MG63 (cell line): Measurements from ENCODE around the gene TNKS1BP1. TPM values are rescaled to one million over a fixed set of nuclear protein-coding genes. Genes with fewer than 3 reads are reported as not detected.

ENCODE experiments used
- DNase-seq: peaks from one replicate; pipeline ENCODE4 v3.0.0-alpha.2; 2020
- H3K27me3 ChIP-seq: fragments of 250-450 bp; sonication (Bioruptor Pico); 2 replicates; pipeline ENCODE4 v1.5.1; 2020; ENCODE audit warnings: mild to moderate bottlenecking, moderate library complexity
- H3K36me3 ChIP-seq: fragments of 250-450 bp; sonication (Bioruptor Pico); 2 replicates; pipeline ENCODE4 v1.5.1; 2020; ENCODE audit warnings: mild to moderate bottlenecking, moderate library complexity
- H3K4me3 ChIP-seq: fragments of 250-450 bp; sonication (Bioruptor Pico); 2 replicates; pipeline ENCODE4 v1.5.1; 2020; ENCODE audit warnings: mild to moderate bottlenecking, moderate library complexity
- H3K9me3 ChIP-seq: fragments of 250-450 bp; sonication (Bioruptor Pico); 2 replicates; pipeline ENCODE4 v1.5.1; 2020; ENCODE audit warnings: mild to moderate bottlenecking, moderate library complexity
- total RNA-seq: library from RNA; depleted of rRNA; stranded (reverse); fragments of >200 nt; shearing (Covaris generic); gene quantifications from 2 replicates; pipeline ENCODE4 v1.2.3, GENCODE V29; 2014; ENCODE audit warnings: low replicate concordance

Gene TNKS1BP1
- total RNA-seq, 1 experiment from 2014 or later, result 86.8 TPM

DNA sequence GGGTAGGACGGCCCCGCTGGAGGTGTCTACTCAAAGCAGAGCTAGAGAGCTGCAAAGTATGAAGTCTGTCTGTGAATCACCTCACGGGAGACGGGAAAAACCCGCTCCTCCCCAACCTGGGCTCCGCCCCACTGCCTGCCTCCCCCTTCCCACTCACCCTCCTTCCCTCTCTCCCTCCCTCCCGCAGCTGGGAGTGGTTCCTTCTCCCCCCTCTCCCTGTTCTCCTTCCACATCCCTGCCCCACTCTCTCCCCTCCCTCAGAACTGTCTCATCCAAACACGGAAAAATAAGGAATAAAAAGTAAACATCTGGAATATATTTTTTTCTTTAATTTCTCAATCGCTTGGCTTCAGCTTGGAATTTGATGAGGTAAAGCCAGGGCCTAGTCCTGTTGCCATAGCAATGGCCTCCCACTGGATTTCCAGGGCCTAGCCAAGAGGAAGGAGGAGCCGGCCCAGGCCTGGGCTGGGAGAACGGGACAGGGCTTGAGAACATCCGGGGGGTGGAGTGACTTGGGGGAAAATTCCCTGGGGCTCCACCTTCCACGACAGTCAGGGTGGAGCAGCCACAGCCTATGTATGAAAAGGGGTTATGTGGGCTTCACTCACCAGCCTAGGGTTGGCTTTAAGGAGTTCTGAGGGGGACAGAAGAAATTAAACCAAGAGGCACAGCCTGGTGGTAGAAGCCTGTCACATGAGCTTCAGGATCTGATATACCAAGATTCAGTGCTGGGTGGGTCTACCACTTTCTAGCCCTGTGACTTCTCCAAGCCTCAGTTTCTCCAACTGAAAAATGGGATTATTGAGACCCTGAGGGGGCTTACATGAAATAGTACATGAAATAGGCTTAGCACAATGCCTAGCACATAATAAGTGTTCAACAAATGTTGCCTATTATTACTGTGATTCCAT lies 2.2 kb downstream of the TNKS1BP1 start:
- Histone ChIP-seq H3K36me3 (peaks cover 51% of the 10 kb centered on the region), H3K27me3 (no peaks in the 10 kb centered on the region), H3K9me3 (no peaks in the 10 kb centered on the region), H3K4me3 (peak overlapping the region; percentile 77)
- peak; percentile 95 for DNase-seq

DNA sequence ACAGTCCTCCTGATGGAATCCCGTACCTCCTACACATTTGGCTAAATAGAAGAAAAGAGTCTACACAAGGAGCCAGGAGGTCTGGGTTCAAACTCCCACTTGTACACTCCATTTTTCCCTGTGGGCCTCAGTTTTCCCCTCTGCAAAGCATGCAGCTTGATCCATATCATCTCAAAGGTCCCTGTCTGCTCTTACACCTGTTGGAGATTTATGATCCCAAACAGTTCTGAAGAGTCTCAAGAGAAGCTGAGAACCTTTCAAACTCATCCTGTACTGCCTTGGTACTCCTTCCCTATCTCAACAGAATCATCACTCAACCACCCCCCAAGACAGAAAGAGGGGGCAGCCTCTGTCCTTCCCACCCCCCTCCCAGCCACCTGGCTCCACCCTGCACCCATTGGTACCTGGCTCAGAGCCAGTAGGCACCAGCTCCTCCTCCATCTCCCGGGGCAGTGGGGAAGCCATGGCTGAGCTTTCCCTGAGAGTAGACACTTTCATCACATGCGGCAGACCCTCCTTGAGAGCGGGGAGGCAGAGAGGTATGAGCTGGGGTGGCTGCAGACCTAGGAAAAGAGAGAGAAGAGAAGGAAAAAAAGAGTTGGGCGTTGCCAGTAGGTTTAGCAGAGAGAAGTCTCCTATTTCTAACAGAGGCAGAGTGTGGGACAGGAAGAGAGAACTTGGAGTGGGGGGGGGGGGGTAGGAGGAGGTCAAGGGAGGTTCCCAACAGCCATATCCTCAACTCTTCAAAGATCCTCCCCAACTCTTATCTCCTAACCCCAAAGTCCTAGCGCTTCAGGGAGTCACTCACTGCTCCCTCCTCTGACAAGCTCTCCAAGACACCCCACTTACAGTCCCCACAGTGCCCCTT lies 3.1 kb downstream of the TNKS1BP1 start:
- Histone ChIP-seq H3K4me3 (peak overlapping the region; percentile 77), H3K36me3 (peaks cover 52% of the 10 kb centered on the region), H3K27me3 (no peaks in the 10 kb centered on the region), H3K9me3 (no peaks in the 10 kb centered on the region)
- DNase-seq, result no peak

DNA sequence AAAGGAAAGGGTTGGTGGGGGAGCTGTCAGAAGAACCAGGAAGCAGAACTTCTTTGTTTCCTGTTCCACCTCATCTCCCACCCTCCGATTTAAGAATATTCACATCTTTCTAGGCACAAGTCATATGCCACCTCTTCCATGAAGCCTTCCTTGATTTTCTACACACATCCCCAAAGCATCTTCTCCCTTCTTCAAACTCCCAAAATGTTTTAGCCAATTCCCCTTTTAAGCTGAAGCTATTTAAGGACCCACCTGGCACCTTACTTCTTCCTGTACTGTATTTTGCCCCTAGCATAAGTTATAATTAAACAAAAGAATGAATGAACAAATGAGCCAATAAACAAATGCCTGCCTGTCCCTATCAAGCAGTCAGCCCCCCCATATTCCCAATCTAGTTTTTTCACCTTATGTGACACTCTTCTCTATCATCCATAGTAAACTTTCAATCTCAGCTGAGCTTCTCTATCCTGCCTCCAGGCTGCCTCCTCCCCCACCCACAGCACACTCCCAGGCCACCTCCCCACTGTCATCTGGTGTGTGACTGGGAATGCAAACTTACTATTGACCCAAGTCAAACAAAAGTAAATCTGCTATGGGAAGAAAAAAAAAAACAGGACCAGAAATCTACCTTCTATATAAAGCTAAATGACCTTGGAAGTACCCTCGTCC lies 3.9 kb downstream of the TNKS1BP1 start:
- H3K36me3 ChIP-seq, result peaks cover 55% of the 10 kb centered on the region
- no peak overlapping the region for H3K4me3 ChIP-seq
- H3K9me3 ChIP-seq, result no peaks in the 10 kb centered on the region
- H3K27me3 ChIP-seq, result no peaks in the 10 kb centered on the region
- no peak for DNase-seq

DNA sequence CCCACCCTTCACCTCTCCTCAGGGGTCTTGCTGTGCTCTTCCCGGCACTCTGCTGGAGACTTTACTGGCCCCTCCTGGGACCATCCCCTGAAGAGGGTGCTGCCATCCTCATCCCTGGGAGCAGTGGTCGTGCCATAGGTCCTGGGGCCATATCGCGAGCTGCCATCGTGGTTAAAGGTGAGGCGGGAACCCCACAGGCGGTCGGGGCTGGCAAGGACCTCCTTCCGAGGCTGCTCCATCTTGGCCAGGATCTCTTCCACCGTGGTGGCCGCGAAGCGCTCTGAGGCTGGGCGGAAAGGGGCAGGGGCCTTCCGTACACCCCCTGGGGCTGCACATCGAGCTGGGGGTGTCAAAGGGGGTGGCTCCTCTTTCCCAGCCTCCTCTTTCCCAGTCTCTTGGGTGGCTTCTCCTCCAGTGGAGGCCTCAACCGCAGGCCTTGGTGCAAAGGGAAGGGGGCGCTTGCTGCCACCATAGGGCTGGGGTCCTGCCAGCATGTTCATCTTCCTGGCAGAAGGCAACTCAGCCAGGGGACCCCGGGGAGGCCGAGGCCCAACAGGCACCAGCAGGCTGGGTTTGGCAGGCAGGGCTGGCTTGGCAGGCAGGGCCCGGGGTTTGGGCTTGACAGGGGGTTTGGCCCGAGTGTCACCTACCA lies 4.6 kb downstream of the TNKS1BP1 start:
- peaks cover 57% of the 10 kb centered on the region for H3K36me3 ChIP-seq
- no peak overlapping the region for H3K4me3 ChIP-seq

DNA sequence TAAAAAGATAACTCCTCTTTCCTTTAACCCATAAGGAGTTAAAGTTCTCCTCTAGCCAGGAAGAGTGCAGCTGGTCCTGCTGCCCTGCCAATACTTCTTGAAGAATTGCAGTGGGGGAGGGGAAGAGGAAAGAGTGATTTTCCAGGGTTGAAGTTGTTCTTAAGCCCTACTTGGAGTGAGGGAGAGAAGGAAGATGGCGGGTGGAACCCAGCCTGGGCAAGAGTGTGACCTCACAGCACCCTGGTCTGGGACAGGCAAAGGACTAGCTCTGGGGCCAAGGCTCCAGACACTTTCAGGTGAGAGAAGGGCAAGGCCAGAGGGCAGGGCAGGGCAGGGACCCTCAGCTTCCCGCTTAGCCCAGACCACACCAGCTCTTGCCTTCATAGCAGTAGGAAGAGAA lies 6.6 kb downstream of the TNKS1BP1 start:
- DNase-seq, result no peak
- no peak overlapping the region for H3K4me3 ChIP-seq

More for the DNA sequence above, 4.6 kb downstream of the TNKS1BP1 start:
- no peak for DNase-seq
- H3K27me3 ChIP-seq, result no peaks in the 10 kb centered on the region
- no peaks in the 10 kb centered on the region for H3K9me3 ChIP-seq

DNA sequence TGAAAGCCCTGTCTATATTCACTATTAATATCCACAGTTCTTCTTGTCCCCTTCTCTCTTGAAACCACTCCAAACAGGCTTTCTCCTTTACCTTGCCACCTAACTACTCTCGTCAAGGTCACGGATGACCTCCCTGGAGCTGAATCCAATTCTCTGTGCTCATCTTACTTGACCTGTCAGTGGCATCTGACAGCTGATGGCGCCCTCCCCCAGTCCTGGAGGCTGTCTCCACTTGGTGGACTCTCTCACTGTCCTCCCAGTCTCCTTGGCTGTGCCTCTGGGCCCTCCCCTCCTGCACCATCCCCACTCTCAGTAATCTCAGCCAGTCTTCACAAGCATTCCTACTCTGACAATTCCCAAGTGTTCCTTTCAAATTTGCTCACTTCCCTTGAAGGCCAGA lies 8.7 kb downstream of the TNKS1BP1 start:
- Histone ChIP-seq H3K27me3 (no peaks in the 10 kb centered on the region), H3K4me3 (no peak overlapping the region), H3K9me3 (no peaks in the 10 kb centered on the region), H3K36me3 (peaks cover 76% of the 10 kb centered on the region)
- no peak for DNase-seq

More for the DNA sequence above, 6.6 kb downstream of the TNKS1BP1 start:
- peaks cover 71% of the 10 kb centered on the region for H3K36me3 ChIP-seq
- H3K9me3 ChIP-seq, result no peaks in the 10 kb centered on the region
- H3K27me3 ChIP-seq, result no peaks in the 10 kb centered on the region

DNA sequence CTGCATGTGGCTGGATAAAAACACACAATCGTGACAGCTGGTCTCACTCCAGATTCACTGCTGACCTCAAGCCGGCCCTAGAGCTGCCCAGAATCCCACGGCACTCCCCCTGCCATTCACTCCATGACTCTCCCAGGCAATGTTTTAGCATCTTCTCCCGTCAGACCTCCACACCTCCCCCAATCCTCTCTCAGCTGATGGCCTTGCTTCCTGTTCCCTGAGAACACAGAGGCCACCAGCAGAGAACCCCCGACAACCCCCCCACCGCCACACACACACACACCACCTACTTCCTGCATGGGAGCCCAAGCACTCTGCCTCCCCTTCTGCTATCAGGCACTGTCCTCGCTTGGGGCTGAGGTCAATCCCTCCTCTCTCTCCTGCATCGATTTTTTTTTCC lies 9.3 kb downstream of the TNKS1BP1 start:
- no peak for DNase-seq
- Histone ChIP-seq H3K4me3 (no peak overlapping the region), H3K27me3 (no peaks in the 10 kb centered on the region), H3K36me3 (peaks cover 75% of the 10 kb centered on the region), H3K9me3 (no peaks in the 10 kb centered on the region)

DNA sequence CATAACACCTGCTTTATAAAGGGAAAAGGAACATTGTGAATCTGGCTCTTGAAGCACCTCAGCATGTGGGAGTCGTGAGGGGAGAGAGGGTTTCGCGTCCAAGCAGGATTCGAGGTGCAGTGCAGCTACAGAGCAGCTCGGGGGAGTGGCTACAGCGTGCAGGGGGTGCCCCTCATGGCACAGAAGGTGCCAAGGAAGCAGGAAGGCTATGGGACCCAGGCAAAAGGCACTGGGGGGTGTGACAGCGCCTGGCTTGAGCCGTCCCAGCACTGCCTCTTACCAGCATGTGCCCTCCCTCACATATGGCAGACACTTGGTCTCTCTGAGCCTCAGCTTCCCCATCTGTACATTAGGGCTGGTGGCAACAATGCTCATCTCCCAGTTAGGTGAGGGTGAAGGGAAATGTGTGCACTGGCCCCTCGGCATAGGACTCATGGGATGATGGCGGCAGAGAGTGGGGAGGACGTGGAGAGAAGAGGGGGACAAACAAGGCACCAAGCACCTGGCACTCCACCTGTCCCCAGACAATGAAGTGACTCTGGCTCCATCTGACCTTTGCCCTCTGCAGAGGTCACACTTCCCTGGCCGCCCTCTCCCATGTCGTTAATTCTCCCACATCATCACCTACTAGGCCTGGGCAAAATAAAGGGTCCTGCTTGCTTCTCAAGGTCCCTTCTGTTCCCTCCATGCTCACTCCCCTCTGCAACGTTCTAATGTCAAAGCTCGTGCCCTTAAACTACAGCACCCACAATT lies 10.4 kb downstream of the TNKS1BP1 start:
- peaks cover 79% of the 10 kb centered on the region for H3K36me3 ChIP-seq
- H3K4me3 ChIP-seq, result no peak overlapping the region
- no peaks in the 10 kb centered on the region for H3K9me3 ChIP-seq
- no peak for DNase-seq
- H3K27me3 ChIP-seq, result no peaks in the 10 kb centered on the region

DNA sequence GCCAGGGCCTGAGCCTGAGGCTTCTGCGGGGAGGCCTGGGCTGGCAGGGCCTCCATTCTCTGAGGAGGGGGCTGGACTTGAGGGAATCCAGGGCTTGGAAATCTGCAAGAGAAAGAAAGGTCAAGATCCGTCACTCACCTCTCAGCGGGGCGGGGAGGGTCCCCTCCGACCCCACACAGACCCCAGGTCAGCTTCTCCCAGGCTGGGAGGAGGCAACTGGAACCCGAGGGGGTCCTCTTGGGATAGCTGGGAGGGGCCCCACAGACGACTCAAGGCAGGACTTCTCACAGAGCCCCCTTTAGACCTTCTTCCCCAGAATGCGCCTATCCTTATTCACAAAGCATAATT lies 11.0 kb downstream of the TNKS1BP1 start:
- no peak for DNase-seq
- Histone ChIP-seq H3K27me3 (no peaks in the 10 kb centered on the region), H3K4me3 (no peak overlapping the region), H3K36me3 (peaks cover 81% of the 10 kb centered on the region), H3K9me3 (no peaks in the 10 kb centered on the region)

DNA sequence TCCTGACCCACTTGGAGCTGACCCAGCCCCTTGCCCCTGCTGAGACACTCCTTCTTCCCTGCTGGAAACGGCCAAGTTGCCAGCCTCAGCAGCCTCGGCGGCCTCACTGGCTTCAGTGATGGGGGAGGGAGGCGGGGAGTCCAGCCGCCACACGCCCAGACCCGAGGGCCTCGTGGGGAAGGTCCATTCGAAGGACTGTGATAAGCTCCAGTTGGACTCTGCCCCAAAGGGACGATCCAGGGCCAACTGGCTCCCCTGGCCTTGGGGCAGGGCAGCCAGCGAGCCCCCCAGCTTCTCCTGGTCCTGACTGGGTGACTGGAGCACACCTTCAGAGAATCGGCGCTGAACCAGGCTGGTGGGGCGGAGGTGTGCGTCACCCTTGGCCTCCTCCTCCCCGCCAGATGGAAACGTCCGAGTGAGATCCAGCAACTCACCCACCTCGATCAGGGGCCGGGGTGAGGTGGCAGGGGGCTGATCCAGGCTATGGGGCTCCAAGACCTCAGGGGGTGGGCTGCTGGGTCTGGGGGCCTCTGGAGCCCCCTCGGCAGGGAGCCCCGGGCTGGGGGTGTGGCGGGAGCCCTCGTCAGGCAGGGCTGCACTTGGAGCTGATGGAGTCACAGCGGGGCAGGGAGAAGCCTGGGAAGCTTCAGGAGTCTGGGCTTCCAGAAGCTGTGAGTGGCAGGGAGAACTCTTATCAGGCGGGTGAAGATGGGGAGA lies 11.5 kb downstream of the TNKS1BP1 start:
- DNase-seq, result no peak
- Histone ChIP-seq H3K27me3 (no peaks in the 10 kb centered on the region), H3K4me3 (no peak overlapping the region), H3K36me3 (peaks cover 82% of the 10 kb centered on the region), H3K9me3 (no peaks in the 10 kb centered on the region)

DNA sequence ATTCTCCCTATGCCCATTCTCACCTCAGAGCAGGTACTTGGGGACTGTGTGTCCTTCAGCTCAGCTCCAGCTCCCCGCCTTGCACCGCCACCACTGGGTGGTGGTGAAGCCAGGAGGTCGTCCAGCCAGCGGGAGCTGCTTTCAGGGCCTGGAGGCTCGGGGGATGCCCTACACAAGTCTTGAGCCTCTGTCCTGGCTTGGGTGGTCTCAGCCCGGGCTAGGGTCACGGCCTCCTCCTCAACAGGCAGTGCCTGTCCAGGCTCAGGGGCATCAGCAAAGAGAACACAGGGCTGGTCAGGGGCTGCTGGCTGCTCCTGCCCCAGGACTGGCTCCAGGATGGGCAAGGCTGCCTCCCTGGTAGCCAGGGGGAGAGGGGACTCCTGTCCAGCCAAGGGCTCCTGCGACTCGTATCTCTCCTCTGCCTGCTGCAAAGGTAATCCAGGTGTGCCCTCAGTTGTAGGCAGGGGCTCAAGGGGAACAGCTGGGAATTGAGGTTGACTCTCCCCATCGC lies 12.2 kb downstream of the TNKS1BP1 start:
- Histone ChIP-seq H3K36me3 (peaks cover 82% of the 10 kb centered on the region), H3K27me3 (no peaks in the 10 kb centered on the region), H3K4me3 (no peak overlapping the region), H3K9me3 (no peaks in the 10 kb centered on the region)
- no peak for DNase-seq

DNA sequence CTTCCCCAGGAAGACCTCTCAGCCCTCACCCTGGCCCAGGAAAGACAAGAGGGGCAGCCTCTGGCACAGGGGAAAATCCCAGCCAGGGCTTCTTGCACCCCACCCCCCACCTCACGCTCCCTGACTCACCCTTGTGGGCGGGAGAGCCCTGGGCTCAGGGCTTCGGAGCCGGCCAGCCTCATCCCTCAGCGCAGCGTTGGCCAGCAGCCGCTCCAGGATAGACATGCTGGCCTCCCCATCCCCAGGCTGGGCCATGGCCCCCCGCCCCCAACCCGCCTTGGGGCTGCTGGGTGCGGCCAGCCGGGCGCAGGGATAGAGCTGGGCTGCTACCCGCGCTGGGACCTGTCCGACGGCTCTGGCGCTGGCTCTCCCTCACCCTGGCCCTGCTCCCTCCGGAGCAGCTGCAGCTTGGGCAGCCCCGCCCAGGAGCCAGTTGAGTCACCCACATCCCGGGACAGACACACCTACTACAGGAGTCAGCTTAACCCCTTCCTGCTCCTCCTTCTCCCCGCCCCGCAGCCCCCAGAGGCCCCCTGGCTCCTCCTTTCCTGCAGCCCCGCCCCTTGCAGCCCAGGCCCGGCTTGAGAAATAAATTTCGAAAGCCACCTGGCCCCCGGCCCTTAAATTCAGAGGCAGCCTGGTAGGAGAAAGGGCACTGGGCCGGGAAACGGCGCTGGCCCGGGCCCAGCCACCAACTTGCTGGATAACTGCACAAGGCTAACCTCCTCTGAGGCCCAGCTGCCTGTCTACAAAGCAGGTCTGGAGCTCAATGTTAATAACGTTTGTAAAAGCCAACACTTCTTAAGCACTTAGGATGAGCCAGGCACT lies 13.4 kb downstream of the TNKS1BP1 start:
- peak; percentile 99 for DNase-seq
- no peaks in the 10 kb centered on the region for H3K9me3 ChIP-seq
- H3K4me3 ChIP-seq, result peak overlapping the region; percentile 46
- peaks cover 76% of the 10 kb centered on the region for H3K36me3 ChIP-seq
- H3K27me3 ChIP-seq, result no peaks in the 10 kb centered on the region

DNA sequence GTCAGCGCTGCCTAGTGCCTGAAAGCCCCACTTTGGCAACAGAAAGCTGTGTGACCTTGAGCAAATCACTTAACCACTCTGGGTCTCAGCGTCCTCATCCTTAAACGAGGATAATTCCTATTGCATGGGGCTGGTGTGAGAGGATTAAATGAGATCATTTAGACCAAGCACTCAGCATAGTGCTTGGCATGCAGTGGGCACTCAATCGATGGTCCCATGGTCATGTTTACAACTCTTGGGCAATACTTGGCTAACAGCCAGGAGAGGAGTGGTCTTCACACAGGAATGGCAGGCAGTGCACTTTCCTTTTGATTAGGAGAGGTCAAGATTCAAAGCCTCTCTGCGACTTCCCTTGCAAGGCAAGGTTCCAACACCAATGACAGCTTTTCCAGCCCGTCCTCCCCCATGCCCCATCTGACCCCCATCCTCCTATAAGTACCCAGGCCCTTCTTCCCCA lies 14.1 kb downstream of the TNKS1BP1 start:
- H3K36me3 ChIP-seq, result peaks cover 72% of the 10 kb centered on the region

DNA sequence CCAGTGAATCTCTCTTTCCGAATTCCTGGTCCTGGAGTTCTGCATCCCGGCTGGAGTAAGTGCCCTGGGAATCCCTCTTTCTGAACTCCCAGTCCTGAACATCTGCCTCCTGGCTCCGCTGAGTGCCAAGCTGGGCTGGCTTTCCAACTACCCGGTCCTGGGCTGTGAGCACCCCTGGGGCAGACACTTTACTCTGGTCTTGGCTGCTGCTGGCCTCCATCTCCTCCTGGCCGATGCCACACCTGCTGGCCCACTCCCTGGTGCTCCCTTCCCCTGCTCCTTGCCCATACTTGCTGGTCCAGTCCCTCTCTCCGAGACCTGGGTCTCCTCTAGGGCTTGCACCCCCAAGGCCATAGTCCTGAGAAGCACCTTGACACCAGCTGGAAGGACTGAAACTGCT lies 14.7 kb downstream of the TNKS1BP1 start:
- Histone ChIP-seq H3K9me3 (no peaks in the 10 kb centered on the region), H3K4me3 (no peak overlapping the region), H3K27me3 (no peaks in the 10 kb centered on the region), H3K36me3 (peaks cover 72% of the 10 kb centered on the region)
- DNase-seq, result no peak

More for the DNA sequence above, 14.1 kb downstream of the TNKS1BP1 start:
- Histone ChIP-seq H3K4me3 (peak overlapping the region; percentile 46), H3K27me3 (no peaks in the 10 kb centered on the region), H3K9me3 (no peaks in the 10 kb centered on the region)
- DNase-seq, result peak; percentile 53
